WTC11 (cell line): ENCODE data around the gene CD3E. TPM values are rescaled to one million over a fixed set of nuclear protein-coding genes. Genes with fewer than 3 reads are reported as not detected.

Experiments used
- ATAC-seq: fragments of 200-7000 bp; cut with Tn5 transposase; 2 replicates; pipeline ENCODE4 v1.10.0; 2021; ENCODE audit warnings: mild to moderate bottlenecking, moderate library complexity
- CTCF ChIA-PET: fragments of 300-600 bp; sonication (Branson Sonifier 250); formaldehyde crosslinking; loops from one replicate; lab custom pipeline; 2021; ENCODE audit warnings: antibody characterized with exemption; lab: Charles Lee
- POLR2A ChIA-PET: fragments of 350-600 bp; sonication (Branson Sonifier 250); formaldehyde crosslinking; loops from one replicate; lab custom pipeline; 2021; ENCODE audit warnings: antibody characterized with exemption; lab: Charles Lee
- DNase-seq: peaks from one replicate; pipeline ENCODE4 v3.0.0; 2021; ENCODE audit warnings: low spot score
- H3K27ac Mint-ChIP-seq: 2 replicates; pipeline ENCODE4 v1.8.0; 2021; ENCODE audit warnings: mixed read lengths
- H3K27me3 Mint-ChIP-seq: 2 replicates; pipeline ENCODE4 v1.8.0; 2021; ENCODE audit warnings: low read depth, mild to moderate bottlenecking, moderate library complexity, mixed read lengths
- H3K36me3 Mint-ChIP-seq: 2 replicates; pipeline ENCODE4 v1.8.0; 2021; ENCODE audit warnings: mixed read lengths
- H3K4me1 Mint-ChIP-seq: 2 replicates; pipeline ENCODE4 v1.8.0; 2022; ENCODE audit warnings: mixed read lengths
- H3K4me3 Mint-ChIP-seq: 2 replicates; pipeline ENCODE4 v1.8.0; 2021; ENCODE audit warnings: mild to moderate bottlenecking, moderate library complexity, mixed read lengths
- H3K9me3 Mint-ChIP-seq: 2 replicates; pipeline ENCODE4 v1.8.0; 2021; ENCODE audit warnings: mixed read lengths
- ELF4 ChIP-seq: sonication (generic); formaldehyde crosslinking; IDR thresholded peaks from 2 replicates; pipeline ENCODE4 v1.8.1; 2022; ENCODE audit warnings: low read depth, mild to moderate bottlenecking, moderate library complexity, missing genetic modification reagents
- FOXP1 ChIP-seq: sonication (generic); formaldehyde crosslinking; IDR thresholded peaks from 2 replicates; pipeline ENCODE4 v1.8.0; 2022; ENCODE audit warnings: missing genetic modification reagents, mild to moderate bottlenecking, moderate library complexity, borderline replicate concordance
- GRHL2 ChIP-seq: fragments of 250-450 bp; sonication (Bioruptor Pico); IDR thresholded peaks from 2 replicates; pipeline ENCODE4 v1.8.0; 2022; ENCODE audit warnings: mild to moderate bottlenecking, moderate library complexity; ENCODE audit not compliant: insufficient replicate concordance, severe bottlenecking
- IRF2 ChIP-seq: sonication (generic); formaldehyde crosslinking; IDR thresholded peaks from 2 replicates; pipeline ENCODE4 v1.8.0; 2022; ENCODE audit warnings: low read depth, missing genetic modification reagents, borderline replicate concordance
- MYBL2 ChIP-seq: sonication (generic); formaldehyde crosslinking; IDR thresholded peaks from 2 replicates; pipeline ENCODE4 v1.8.1; 2023; ENCODE audit warnings: mild to moderate bottlenecking, moderate library complexity, missing genetic modification reagents
- PRRX2 ChIP-seq: fragments of 250-450 bp; sonication (Bioruptor Pico); IDR thresholded peaks from 2 replicates; pipeline ENCODE4 v1.8.0; 2021; ENCODE audit warnings: mild to moderate bottlenecking
- TEAD1 ChIP-seq: sonication (generic); formaldehyde crosslinking; IDR thresholded peaks from 2 replicates; pipeline ENCODE4 v1.8.0; 2022; ENCODE audit warnings: mild to moderate bottlenecking, missing genetic modification reagents
- ZBTB21 ChIP-seq: sonication (generic); formaldehyde crosslinking; IDR thresholded peaks from 2 replicates; pipeline ENCODE4 v1.8.1; 2023; ENCODE audit warnings: mild to moderate bottlenecking, missing genetic modification reagents, borderline replicate concordance
- ZNF416 ChIP-seq: fragments of 250-450 bp; sonication (Bioruptor Pico); IDR thresholded peaks from 2 replicates; pipeline ENCODE4 v1.9.0; 2021; ENCODE audit warnings: mild to moderate bottlenecking, inconsistent platforms
- total RNA-seq: library from RNA; stranded (reverse); gene quantifications from 3 replicates; pipeline ENCODE4 v1.2.3, GENCODE V29; 2021
- TF ChIP-seq, protein P1 (sequence below): sonication (generic); formaldehyde crosslinking; IDR thresholded peaks from 2 replicates; pipeline ENCODE4 v1.8.0; 2022; ENCODE audit warnings: mild to moderate bottlenecking, missing genetic modification reagents
- TF ChIP-seq, protein P2 (sequence below): sonication (generic); formaldehyde crosslinking; IDR thresholded peaks from 2 replicates; pipeline ENCODE4 v1.8.1; 2023; ENCODE audit warnings: mild to moderate bottlenecking, missing genetic modification reagents
- TF ChIP-seq, protein P3 (sequence below): sonication (generic); formaldehyde crosslinking; conservative IDR thresholded peaks from 2 replicates; pipeline ENCODE4 v1.8.1; 2022; ENCODE audit warnings: mild to moderate bottlenecking, missing genetic modification reagents
- TF ChIP-seq, protein P4 (sequence below): sonication (generic); formaldehyde crosslinking; IDR thresholded peaks from 2 replicates; pipeline ENCODE4 v1.8.1; 2023; ENCODE audit warnings: mild to moderate bottlenecking, moderate library complexity, missing genetic modification reagents

CD3E gene
- total RNA-seq, 1 experiment from 2014 or later, result 1.0 TPM

DNA sequence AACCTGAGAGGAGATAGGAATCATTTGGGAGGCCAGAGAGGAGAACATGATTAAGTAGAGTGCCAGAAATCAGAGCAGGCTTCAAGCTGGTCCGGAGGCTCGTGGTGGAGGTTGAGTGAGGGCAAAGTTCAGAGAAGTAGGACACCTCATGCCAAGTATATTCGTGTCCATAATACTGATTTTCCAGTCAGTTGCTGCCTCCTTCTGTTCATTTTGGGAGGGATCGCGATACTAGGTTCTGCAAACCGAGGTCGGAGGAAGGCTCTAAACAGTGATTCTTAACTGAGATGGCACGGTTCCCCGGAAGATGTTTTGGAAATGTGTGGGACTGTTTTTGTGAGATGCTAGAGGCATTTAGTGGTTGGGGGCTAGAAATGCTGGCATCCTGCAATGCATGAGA, 13.6 kb upstream of the CD3E start:
- DNase-seq (no peak), ATAC-seq (peak; percentile 73)
- TF ChIP-seq IRF2 (CRISPR knock-in tag), result no peak
- TF ChIP-seq, protein P1, sequence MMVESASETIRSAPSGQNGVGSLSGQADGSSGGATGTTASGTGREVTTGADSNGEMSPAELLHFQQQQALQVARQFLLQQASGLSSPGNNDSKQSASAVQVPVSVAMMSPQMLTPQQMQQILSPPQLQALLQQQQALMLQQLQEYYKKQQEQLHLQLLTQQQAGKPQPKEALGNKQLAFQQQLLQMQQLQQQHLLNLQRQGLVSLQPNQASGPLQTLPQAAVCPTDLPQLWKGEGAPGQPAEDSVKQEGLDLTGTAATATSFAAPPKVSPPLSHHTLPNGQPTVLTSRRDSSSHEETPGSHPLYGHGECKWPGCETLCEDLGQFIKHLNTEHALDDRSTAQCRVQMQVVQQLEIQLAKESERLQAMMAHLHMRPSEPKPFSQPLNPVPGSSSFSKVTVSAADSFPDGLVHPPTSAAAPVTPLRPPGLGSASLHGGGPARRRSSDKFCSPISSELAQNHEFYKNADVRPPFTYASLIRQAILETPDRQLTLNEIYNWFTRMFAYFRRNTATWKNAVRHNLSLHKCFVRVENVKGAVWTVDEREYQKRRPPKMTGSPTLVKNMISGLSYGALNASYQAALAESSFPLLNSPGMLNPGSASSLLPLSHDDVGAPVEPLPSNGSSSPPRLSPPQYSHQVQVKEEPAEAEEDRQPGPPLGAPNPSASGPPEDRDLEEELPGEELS, result no peak
- peaks cover 3% of the 10 kb centered on the region for H3K9me3 Mint-ChIP-seq
- peaks cover 33% of the 10 kb centered on the region for H3K27me3 Mint-ChIP-seq
- CTCF ChIA-PET, result interaction anchor here (0.6 to 2.3 kb wide), 4 partner anchors 92 to 145 kb away, joined by 3 to 31 read pairs (median 4); no protein-coding TSS in a partner anchor
- no peak overlapping the region for H3K4me3 Mint-ChIP-seq
- H3K27ac Mint-ChIP-seq, result no peak overlapping the region
- H3K4me1 Mint-ChIP-seq, result peaks cover 7% of the 10 kb centered on the region; the same call in 1 of the 2 replicates
- no peaks in the 10 kb centered on the region for H3K36me3 Mint-ChIP-seq
- POLR2A ChIA-PET, result no interaction called here

DNA sequence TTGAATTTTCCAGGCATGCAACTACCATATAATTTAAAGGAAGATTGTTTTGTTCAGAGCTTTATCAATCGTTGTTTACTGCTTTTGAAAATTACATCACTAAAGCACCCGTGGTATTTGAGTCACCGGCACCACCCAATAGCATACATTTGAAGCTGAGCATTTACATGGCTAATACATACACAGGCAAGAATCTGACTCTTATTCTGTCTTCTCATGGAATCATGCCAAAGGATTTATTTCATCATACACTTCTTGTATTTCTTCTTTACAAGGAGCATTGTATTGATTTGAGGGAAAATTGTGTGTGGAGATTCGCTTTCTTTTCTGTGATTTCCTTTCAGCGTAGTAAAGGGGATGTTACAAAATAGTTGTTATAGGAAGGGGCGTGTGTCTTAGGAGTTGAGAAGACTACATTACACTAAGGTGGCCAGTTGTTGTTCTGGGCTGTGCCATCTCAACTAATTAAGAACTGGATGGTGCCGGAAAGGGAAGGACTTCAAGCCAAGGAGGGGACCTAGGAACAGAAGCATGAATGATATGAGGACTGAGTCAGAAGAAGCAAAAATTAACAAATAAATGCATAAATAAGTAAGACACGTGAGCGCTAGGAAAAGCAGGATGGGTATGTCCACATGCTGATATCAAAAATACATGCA, 12.9 kb upstream of the CD3E start:
- no peak overlapping the region for H3K4me3 Mint-ChIP-seq
- H3K27ac Mint-ChIP-seq, result no peak overlapping the region
- peaks cover 29% of the 10 kb centered on the region for H3K27me3 Mint-ChIP-seq
- H3K4me1 Mint-ChIP-seq, result peaks cover 7% of the 10 kb centered on the region; the same call in 1 of the 2 replicates
- CTCF ChIA-PET, result interaction anchor here (0.6 to 2.3 kb wide), 4 partner anchors 93 to 145 kb away, joined by 3 to 31 read pairs (median 4); no protein-coding TSS in a partner anchor
- no peak for DNase-seq
- POLR2A ChIA-PET, result no interaction called here
- no peaks in the 10 kb centered on the region for H3K36me3 Mint-ChIP-seq
- peaks cover 3% of the 10 kb centered on the region for H3K9me3 Mint-ChIP-seq
- TF ChIP-seq TEAD1 (CRISPR knock-in tag), result no peak
- TF ChIP-seq GRHL2 (CRISPR knock-in tag), result no peak
- no peak for TF ChIP-seq ELF4 (CRISPR knock-in tag)
- TF ChIP-seq, protein P2, sequence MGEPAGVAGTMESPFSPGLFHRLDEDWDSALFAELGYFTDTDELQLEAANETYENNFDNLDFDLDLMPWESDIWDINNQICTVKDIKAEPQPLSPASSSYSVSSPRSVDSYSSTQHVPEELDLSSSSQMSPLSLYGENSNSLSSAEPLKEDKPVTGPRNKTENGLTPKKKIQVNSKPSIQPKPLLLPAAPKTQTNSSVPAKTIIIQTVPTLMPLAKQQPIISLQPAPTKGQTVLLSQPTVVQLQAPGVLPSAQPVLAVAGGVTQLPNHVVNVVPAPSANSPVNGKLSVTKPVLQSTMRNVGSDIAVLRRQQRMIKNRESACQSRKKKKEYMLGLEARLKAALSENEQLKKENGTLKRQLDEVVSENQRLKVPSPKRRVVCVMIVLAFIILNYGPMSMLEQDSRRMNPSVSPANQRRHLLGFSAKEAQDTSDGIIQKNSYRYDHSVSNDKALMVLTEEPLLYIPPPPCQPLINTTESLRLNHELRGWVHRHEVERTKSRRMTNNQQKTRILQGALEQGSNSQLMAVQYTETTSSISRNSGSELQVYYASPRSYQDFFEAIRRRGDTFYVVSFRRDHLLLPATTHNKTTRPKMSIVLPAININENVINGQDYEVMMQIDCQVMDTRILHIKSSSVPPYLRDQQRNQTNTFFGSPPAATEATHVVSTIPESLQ (CRISPR knock-in tag), result no peak
- TF ChIP-seq MYBL2, result no peak
- TF ChIP-seq, protein P1, result no peak
- TF ChIP-seq FOXP1 (CRISPR knock-in tag), result no peak
- TF ChIP-seq, protein P3, sequence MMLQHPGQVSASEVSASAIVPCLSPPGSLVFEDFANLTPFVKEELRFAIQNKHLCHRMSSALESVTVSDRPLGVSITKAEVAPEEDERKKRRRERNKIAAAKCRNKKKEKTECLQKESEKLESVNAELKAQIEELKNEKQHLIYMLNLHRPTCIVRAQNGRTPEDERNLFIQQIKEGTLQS (CRISPR knock-in tag), result no peak
- no peak for TF ChIP-seq PRRX2 (CRISPR knock-in tag)
- no peak for TF ChIP-seq ZNF416 (CRISPR knock-in tag)
- no peak for TF ChIP-seq ZBTB21 (CRISPR knock-in tag)
- TF ChIP-seq, protein P4, sequence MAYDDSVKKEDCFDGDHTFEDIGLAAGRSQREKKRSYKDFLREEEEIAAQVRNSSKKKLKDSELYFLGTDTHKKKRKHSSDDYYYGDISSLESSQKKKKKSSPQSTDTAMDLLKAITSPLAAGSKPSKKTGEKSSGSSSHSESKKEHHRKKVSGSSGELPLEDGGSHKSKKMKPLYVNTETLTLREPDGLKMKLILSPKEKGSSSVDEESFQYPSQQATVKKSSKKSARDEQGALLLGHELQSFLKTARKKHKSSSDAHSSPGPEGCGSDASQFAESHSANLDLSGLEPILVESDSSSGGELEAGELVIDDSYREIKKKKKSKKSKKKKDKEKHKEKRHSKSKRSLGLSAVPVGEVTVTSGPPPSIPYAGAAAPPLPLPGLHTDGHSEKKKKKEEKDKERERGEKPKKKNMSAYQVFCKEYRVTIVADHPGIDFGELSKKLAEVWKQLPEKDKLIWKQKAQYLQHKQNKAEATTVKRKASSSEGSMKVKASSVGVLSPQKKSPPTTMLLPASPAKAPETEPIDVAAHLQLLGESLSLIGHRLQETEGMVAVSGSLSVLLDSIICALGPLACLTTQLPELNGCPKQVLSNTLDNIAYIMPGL (CRISPR knock-in tag), result no peak
- ATAC-seq, result no peak
